WERI-Rb-1 (cell line): ENCODE results near the gene TNFRSF8.

Experiments used
- DNase-seq: peaks from one replicate; pipeline ENCODE4 v3.0.0-alpha.2; 2020
- H3K27ac ChIP-seq: fragments of 250-450 bp; sonication (Bioruptor Pico); 2 replicates; pipeline ENCODE4 v1.5.1; 2020; ENCODE audit warnings: mild to moderate bottlenecking, moderate library complexity
- H3K27me3 ChIP-seq: fragments of 250-450 bp; sonication (Bioruptor Pico); 2 replicates; pipeline ENCODE4 v1.5.1; 2021; ENCODE audit warnings: mild to moderate bottlenecking, low read depth, moderate library complexity; ENCODE audit not compliant: insufficient read depth, severe bottlenecking
- H3K36me3 ChIP-seq: fragments of 250-450 bp; sonication (Bioruptor Pico); 2 replicates; pipeline ENCODE4 v1.5.1; 2020; ENCODE audit warnings: mild to moderate bottlenecking, moderate library complexity
- H3K4me3 ChIP-seq: 2 replicates; pipeline ENCODE4 v1.5.1; 2011; ENCODE audit warnings: low read depth, mild to moderate bottlenecking, control low read depth, low read length
- H3K9me3 ChIP-seq: fragments of 250-450 bp; sonication (Bioruptor Pico); 2 replicates; pipeline ENCODE4 v1.5.1; 2021; ENCODE audit warnings: mild to moderate bottlenecking, moderate library complexity; ENCODE audit not compliant: severe bottlenecking
- CTCF ChIP-seq: IDR thresholded peaks from 2 replicates; pipeline ENCODE4 v1.5.1; 2011; ENCODE audit warnings: low read depth, mild to moderate bottlenecking, control low read depth, inconsistent platforms, low read length

TNFRSF8 gene

GRCh38 chr1:12071892-12072291, 8.8 kb downstream of the TNFRSF8 start:
- Histone ChIP-seq H3K36me3 (no peaks in the 10 kb centered on the region), H3K9me3 (peaks cover 2% of the 10 kb centered on the region), H3K27me3 (no peaks in the 10 kb centered on the region), H3K4me3 (no peak overlapping the region), H3K27ac (no peak overlapping the region)
- TF ChIP-seq CTCF: no peak
- DNase-seq: no peak

- H3K9me3 ChIP-seq: peaks cover 2% of the 10 kb centered on the region
- H3K27ac ChIP-seq: no peak overlapping the region
- no peaks in the 10 kb centered on the region for H3K36me3 ChIP-seq
- no peaks in the 10 kb centered on the region for H3K27me3 ChIP-seq
- no peak for TF ChIP-seq CTCF
- H3K4me3 ChIP-seq: no peak overlapping the region
- no peak for DNase-seq
Observed at GRCh38 chr1:12072741-12073140, 9.6 kb downstream of the TNFRSF8 start.

- Histone ChIP-seq H3K9me3 (peaks cover 2% of the 10 kb centered on the region), H3K27ac (no peak overlapping the region), H3K27me3 (no peaks in the 10 kb centered on the region), H3K4me3 (no peak overlapping the region), H3K36me3 (no peaks in the 10 kb centered on the region)
- no peak for DNase-seq
- no peak for TF ChIP-seq CTCF
Observed at GRCh38 chr1:12073796-12074195, 10.7 kb downstream of the TNFRSF8 start.

- Histone ChIP-seq H3K4me3 (no peak overlapping the region), H3K27me3 (no peaks in the 10 kb centered on the region), H3K36me3 (no peaks in the 10 kb centered on the region), H3K9me3 (peaks cover 2% of the 10 kb centered on the region), H3K27ac (no peak overlapping the region)
- no peak for TF ChIP-seq CTCF
- DNase-seq: no peak
Observed at GRCh38 chr1:12075195-12076114, 12.4 kb downstream of the TNFRSF8 start.

- TF ChIP-seq CTCF: no peak
- no peak for DNase-seq
Observed at GRCh38 chr1:12076425-12077005, 13.4 kb downstream of the TNFRSF8 start.

GRCh38 chr1:12078575-12078937, 15.5 kb downstream of the TNFRSF8 start:
- no peaks in the 10 kb centered on the region for H3K36me3 ChIP-seq
- no peak for TF ChIP-seq CTCF
- H3K27me3 ChIP-seq: no peaks in the 10 kb centered on the region
- H3K9me3 ChIP-seq: peaks cover 10% of the 10 kb centered on the region
- H3K27ac ChIP-seq: no peak overlapping the region
- H3K4me3 ChIP-seq: no peak overlapping the region
- DNase-seq: no peak

More at GRCh38 chr1:12076425-12077005, 13.4 kb downstream of the TNFRSF8 start:
- Histone ChIP-seq H3K27me3 (no peaks in the 10 kb centered on the region), H3K9me3 (peaks cover 2% of the 10 kb centered on the region), H3K36me3 (no peaks in the 10 kb centered on the region), H3K4me3 (no peak overlapping the region), H3K27ac (no peak overlapping the region)
